GM12873 (cell line): ENCODE measurements around the gene DOCK3.

Experiments used
- CTCF ChIP-seq: IDR thresholded peaks from 2 replicates; pipeline ENCODE4 v1.5.1; 2012; ENCODE audit warnings: low read depth, mild to moderate bottlenecking, moderate library complexity, low read length, control low read depth; ENCODE audit not compliant: insufficient read depth; ENCODE audit errors: missing control alignments

DOCK3 gene

GRCh38 chr3:51353691-51354090, 679.0 kb downstream of the DOCK3 start:
- no peak for TF ChIP-seq CTCF

- no peak for TF ChIP-seq CTCF
These were observed 679.4 kb downstream of the DOCK3 start for GRCh38 chr3:51354172-51354571.

GRCh38 chr3:51354731-51355615, 680.2 kb downstream of the DOCK3 start:
- TF ChIP-seq CTCF = no peak

- no peak for TF ChIP-seq CTCF
These were observed 681.3 kb downstream of the DOCK3 start for GRCh38 chr3:51355891-51356578.

- TF ChIP-seq CTCF = no peak
These were observed 683.1 kb downstream of the DOCK3 start for GRCh38 chr3:51357856-51358255.

- TF ChIP-seq CTCF = no peak
These were observed 684.3 kb downstream of the DOCK3 start for GRCh38 chr3:51358981-51359380.

DNA sequence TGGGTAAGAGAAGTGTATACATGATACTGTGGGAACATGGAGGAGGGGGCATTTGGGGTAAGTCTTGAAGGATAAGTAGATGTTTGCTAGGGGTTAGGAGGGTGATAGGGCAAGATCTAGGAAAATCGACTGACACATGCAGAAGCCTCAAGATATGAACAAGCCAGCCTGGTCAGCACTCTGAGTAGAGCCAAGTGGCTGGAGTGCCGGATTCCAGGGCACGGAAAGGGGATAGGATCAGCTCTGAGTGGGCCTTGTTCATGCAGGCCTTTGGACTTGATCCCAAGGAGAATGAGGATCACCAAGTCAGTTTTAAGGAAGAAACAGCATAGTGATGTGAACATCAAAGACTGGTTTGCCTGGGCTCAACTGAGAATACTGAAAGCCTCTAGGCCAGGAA, 686.1 kb downstream of the DOCK3 start:
- no peak for TF ChIP-seq CTCF
